Liver (tissue), 3 donors: Measurements from ENCODE around the gene CIB2.

Experiments
- CTCF ChIP-seq: fragments of 150-350 bp; IDR thresholded peaks from 2 replicates; pipeline ENCODE4 v1.5.1; 2017; ENCODE audit warnings: improper control_type of control experiment, low read depth, low read length; ENCODE audit not compliant: missing input control
- JUND ChIP-seq, 2 donors: IDR thresholded peaks; 2 replicates each; pipeline ENCODE4 v1.6.1; 2016; ENCODE audit warnings: antibody characterized with exemption in 2 of 2
- MAX ChIP-seq: IDR thresholded peaks from 2 replicates; pipeline ENCODE4 v1.6.1; 2016; ENCODE audit warnings: antibody characterized with exemption
- RAD21 ChIP-seq, 2 donors: IDR thresholded peaks; 2 replicates each; pipeline ENCODE4 v1.6.1; 2016; ENCODE audit warnings: antibody characterized with exemption in 2 of 2, mild to moderate bottlenecking in 2 of 2
- REST ChIP-seq: IDR thresholded peaks from 2 replicates; pipeline ENCODE4 v1.6.1; 2016; ENCODE audit warnings: antibody characterized with exemption, mild to moderate bottlenecking
- SP1 ChIP-seq: IDR thresholded peaks from 2 replicates; pipeline ENCODE4 v1.6.1; 2018; ENCODE audit warnings: antibody characterized with exemption, mild to moderate bottlenecking
- TAF1 ChIP-seq: conservative IDR thresholded peaks from 2 replicates; pipeline ENCODE4 v1.6.1; 2016; ENCODE audit warnings: antibody characterized with exemption, mild to moderate bottlenecking
- ZBTB33 ChIP-seq: IDR thresholded peaks from 2 replicates; pipeline ENCODE4 v1.6.1; 2016; ENCODE audit warnings: antibody characterized with exemption
- donor health status: healthy.
- donor health status: healthy.

- TF ChIP-seq CTCF (no peak), REST (no peak), TAF1 (no peak), SP1 (no peak), RAD21 (IDR thresholded peaks at IDR 0.05) (no peak), ZBTB33 (no peak), MAX (no peak), JUND (IDR thresholded peaks at IDR 0.05) (no peak)
These were observed 48.7 kb upstream of the CIB2 start for GRCh38 chr15:78179906-78180305.
